GM23338 (cell line): ENCODE measurements around the gene CPB1. TPM values are rescaled to one million over a fixed set of nuclear protein-coding genes. Genes with fewer than 3 reads are reported as not detected.

Experiments
- ATAC-seq: fragments of 200-7000 bp; cut with Tn5 transposase; 3 replicates; pipeline ENCODE4 v1.9.1; 2020
- DNase-seq: peaks from one replicate; pipeline ENCODE4 v3.0.0-alpha.2; 2015; ENCODE audit warnings: low spot score
- H2AFZ ChIP-seq: fragments of 200-600 bp; sonication (generic); 2 replicates; pipeline ENCODE4 v1.8.0; 2016; ENCODE audit warnings: antibody characterized with exemption, mild to moderate bottlenecking, moderate library complexity
- H3F3A ChIP-seq: fragments of 200-600 bp; sonication (generic); replicated peaks from 2 replicates; pipeline ENCODE4 v1.8.0; 2017; ENCODE audit warnings: antibody characterized with exemption, mixed run types, low read depth
- H3K27ac ChIP-seq: fragments of 200-600 bp; sonication (generic); 2 replicates; pipeline ENCODE4 v1.6.1; 2016; ENCODE audit warnings: low read depth
- H3K27me3 ChIP-seq: fragments of 200-600 bp; sonication (generic); 2 replicates; pipeline ENCODE4 v1.8.0; 2016; ENCODE audit warnings: mild to moderate bottlenecking, mixed run types, moderate library complexity; ENCODE audit not compliant: insufficient read depth
- H3K36me3 ChIP-seq: fragments of 200-600 bp; sonication (generic); 2 replicates; pipeline ENCODE4 v1.8.0; 2016; ENCODE audit warnings: mild to moderate bottlenecking; ENCODE audit not compliant: insufficient read depth
- H3K4me1 ChIP-seq: fragments of 200-600 bp; sonication (generic); 2 replicates; pipeline ENCODE4 v1.8.0; 2016; ENCODE audit warnings: mild to moderate bottlenecking, moderate library complexity; ENCODE audit not compliant: insufficient read depth
- H3K4me2 ChIP-seq: fragments of 200-600 bp; sonication (generic); 2 replicates; pipeline ENCODE4 v1.7.1; 2017; ENCODE audit warnings: mixed run types
- H3K4me3 ChIP-seq: fragments of 200-600 bp; sonication (generic); 2 replicates; pipeline ENCODE4 v1.6.1; 2016; ENCODE audit warnings: mixed run types
- H3K79me2 ChIP-seq: fragments of 200-600 bp; sonication (generic); replicated peaks from 2 replicates; pipeline ENCODE4 v1.8.0; 2017; ENCODE audit warnings: mild to moderate bottlenecking; ENCODE audit not compliant: insufficient read depth
- H3K9me2 ChIP-seq: fragments of 200-600 bp; sonication (generic); 2 replicates; pipeline ENCODE4 v1.8.0; 2017; ENCODE audit not compliant: insufficient read depth
- H4K20me1 ChIP-seq: fragments of 200-600 bp; sonication (generic); replicated peaks from 2 replicates; pipeline ENCODE4 v1.8.0; 2017; ENCODE audit warnings: mild to moderate bottlenecking; ENCODE audit not compliant: insufficient read depth
- H3K27ac Mint-ChIP-seq: 2 replicates; pipeline ENCODE4 v1.8.0; 2020; ENCODE audit warnings: inconsistent platforms, mild to moderate bottlenecking, moderate library complexity, mixed read lengths
- H3K27me3 Mint-ChIP-seq: 3 replicates; pipeline ENCODE4 v1.8.0; 2022; ENCODE audit warnings: low read depth, mild to moderate bottlenecking, moderate library complexity, mixed read lengths, inconsistent platforms; ENCODE audit not compliant: insufficient read depth, poor library complexity
- H3K36me3 Mint-ChIP-seq: 3 replicates; pipeline ENCODE4 v1.8.0; 2021; ENCODE audit warnings: low read depth, mild to moderate bottlenecking, inconsistent platforms, moderate library complexity, mixed read lengths
- H3K4me1 Mint-ChIP-seq: 3 replicates; pipeline ENCODE4 v1.8.0; 2020; ENCODE audit warnings: mild to moderate bottlenecking, inconsistent platforms, mixed read lengths
- H3K4me3 Mint-ChIP-seq: 3 replicates; pipeline ENCODE4 v1.8.0; 2021; ENCODE audit warnings: moderate library complexity, mild to moderate bottlenecking, inconsistent platforms, mixed read lengths
- H3K9me3 Mint-ChIP-seq: 3 replicates; pipeline ENCODE4 v1.8.0; 2020; ENCODE audit warnings: moderate library complexity, mild to moderate bottlenecking, inconsistent platforms, mixed read lengths
- CREB1 ChIP-seq: fragments of 250-450 bp; sonication (Bioruptor Pico); IDR thresholded peaks from 2 replicates; pipeline ENCODE4 v1.5.0; 2020; ENCODE audit warnings: low read depth, mild to moderate bottlenecking, moderate library complexity
- CTCF ChIP-seq, 2 experiments: fragments of 200-600 bp in 1 of 2; sonication (generic) in 1 of 2; conservative IDR thresholded peaks; 2 replicates each; pipeline versions ENCODE4 v1.5.1 to v1.6.1; 2016 to 2017; ENCODE audit warnings: antibody characterized with exemption in 2 of 2, low read depth in 2 of 2, mild to moderate bottlenecking in 2 of 2, moderate library complexity in 1 of 2
- EZH2phosphoT487 ChIP-seq: fragments of 200-600 bp; sonication (generic); IDR thresholded peaks from one replicate; pipeline ENCODE4 v1.8.1; 2018; ENCODE audit warnings: antibody characterized with exemption; ENCODE audit not compliant: unreplicated experiment
- POLR2AphosphoS5 ChIP-seq: IDR thresholded peaks from 2 replicates; pipeline ENCODE4 v1.6.1; 2016; ENCODE audit warnings: antibody characterized with exemption, low read depth
- STAT1 ChIP-seq: IDR thresholded peaks from one replicate; pipeline ENCODE4 v1.6.1; 2016; ENCODE audit warnings: antibody characterized with exemption; ENCODE audit not compliant: unreplicated experiment
- ZNF331 ChIP-seq: fragments of 250-450 bp; sonication (Bioruptor Pico); IDR thresholded peaks from 2 replicates; pipeline ENCODE4 v1.5.0; 2020; ENCODE audit warnings: low read depth, mild to moderate bottlenecking, moderate library complexity
- polyA plus RNA-seq: library from polyadenylated mRNA; unstranded; fragments of >200 nt; fragmentation: Nextera tagmentation; extraction: Ambion mirVana; gene quantifications from 2 replicates; pipeline ENCODE4 v1.2.1, GENCODE V29; 2016
- total RNA-seq: library from RNA; depleted of rRNA; stranded (reverse); fragments of >200 nt; shearing (Covaris generic); gene quantifications from 2 replicates; pipeline ENCODE4 v1.2.3, GENCODE V29; 2014
- TF ChIP-seq, protein P1 (sequence below): fragments of 250-450 bp; sonication (Bioruptor Pico); IDR thresholded peaks from 2 replicates; pipeline ENCODE4 v1.5.0; 2020; ENCODE audit warnings: mild to moderate bottlenecking, moderate library complexity
- TF ChIP-seq, protein P2 (sequence below): IDR thresholded peaks from one replicate; pipeline ENCODE4 v1.6.1; 2018; ENCODE audit warnings: antibody characterized with exemption; ENCODE audit not compliant: unreplicated experiment

CPB1 gene
- total and polyA plus RNA-seq, 2 experiments from 2014 or later = not detected

DNA sequence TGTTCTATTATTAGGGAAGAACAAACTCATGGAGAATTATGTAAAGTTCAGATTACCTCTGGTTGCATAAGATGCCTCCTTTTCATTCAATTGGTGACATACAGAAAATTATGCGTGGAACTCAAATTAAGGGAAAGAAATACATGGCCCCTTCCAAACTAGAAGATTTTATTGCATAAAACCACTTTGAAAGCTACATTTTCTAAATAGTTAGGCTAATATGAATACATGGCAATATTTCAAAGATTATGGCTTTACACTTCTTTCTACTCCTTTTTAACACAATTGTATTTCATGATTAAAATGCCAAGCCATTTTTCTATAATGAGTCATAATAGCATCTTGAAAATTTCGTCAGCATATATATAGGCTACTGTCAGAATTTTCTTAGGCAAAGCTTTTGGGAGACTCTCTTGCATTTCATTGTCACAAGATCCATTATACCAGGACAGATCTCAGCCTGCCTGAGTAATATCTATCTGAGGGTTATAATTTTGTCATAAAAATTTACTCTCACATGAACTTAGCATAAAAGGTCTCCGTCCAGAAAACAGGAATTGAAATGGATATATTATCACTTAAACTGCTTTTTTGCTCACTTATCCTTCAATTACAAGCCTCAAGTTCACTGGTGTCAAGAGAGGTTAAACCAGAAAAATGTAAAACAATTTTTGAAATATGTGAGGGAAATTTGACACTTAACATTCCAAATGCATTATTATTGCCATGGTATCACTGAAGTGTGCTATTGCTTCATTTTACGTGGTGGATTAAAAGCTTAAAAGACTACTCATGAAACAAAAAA is 74.6 kb downstream of the CPB1 start (continued):
- TF ChIP-seq, protein P1, sequence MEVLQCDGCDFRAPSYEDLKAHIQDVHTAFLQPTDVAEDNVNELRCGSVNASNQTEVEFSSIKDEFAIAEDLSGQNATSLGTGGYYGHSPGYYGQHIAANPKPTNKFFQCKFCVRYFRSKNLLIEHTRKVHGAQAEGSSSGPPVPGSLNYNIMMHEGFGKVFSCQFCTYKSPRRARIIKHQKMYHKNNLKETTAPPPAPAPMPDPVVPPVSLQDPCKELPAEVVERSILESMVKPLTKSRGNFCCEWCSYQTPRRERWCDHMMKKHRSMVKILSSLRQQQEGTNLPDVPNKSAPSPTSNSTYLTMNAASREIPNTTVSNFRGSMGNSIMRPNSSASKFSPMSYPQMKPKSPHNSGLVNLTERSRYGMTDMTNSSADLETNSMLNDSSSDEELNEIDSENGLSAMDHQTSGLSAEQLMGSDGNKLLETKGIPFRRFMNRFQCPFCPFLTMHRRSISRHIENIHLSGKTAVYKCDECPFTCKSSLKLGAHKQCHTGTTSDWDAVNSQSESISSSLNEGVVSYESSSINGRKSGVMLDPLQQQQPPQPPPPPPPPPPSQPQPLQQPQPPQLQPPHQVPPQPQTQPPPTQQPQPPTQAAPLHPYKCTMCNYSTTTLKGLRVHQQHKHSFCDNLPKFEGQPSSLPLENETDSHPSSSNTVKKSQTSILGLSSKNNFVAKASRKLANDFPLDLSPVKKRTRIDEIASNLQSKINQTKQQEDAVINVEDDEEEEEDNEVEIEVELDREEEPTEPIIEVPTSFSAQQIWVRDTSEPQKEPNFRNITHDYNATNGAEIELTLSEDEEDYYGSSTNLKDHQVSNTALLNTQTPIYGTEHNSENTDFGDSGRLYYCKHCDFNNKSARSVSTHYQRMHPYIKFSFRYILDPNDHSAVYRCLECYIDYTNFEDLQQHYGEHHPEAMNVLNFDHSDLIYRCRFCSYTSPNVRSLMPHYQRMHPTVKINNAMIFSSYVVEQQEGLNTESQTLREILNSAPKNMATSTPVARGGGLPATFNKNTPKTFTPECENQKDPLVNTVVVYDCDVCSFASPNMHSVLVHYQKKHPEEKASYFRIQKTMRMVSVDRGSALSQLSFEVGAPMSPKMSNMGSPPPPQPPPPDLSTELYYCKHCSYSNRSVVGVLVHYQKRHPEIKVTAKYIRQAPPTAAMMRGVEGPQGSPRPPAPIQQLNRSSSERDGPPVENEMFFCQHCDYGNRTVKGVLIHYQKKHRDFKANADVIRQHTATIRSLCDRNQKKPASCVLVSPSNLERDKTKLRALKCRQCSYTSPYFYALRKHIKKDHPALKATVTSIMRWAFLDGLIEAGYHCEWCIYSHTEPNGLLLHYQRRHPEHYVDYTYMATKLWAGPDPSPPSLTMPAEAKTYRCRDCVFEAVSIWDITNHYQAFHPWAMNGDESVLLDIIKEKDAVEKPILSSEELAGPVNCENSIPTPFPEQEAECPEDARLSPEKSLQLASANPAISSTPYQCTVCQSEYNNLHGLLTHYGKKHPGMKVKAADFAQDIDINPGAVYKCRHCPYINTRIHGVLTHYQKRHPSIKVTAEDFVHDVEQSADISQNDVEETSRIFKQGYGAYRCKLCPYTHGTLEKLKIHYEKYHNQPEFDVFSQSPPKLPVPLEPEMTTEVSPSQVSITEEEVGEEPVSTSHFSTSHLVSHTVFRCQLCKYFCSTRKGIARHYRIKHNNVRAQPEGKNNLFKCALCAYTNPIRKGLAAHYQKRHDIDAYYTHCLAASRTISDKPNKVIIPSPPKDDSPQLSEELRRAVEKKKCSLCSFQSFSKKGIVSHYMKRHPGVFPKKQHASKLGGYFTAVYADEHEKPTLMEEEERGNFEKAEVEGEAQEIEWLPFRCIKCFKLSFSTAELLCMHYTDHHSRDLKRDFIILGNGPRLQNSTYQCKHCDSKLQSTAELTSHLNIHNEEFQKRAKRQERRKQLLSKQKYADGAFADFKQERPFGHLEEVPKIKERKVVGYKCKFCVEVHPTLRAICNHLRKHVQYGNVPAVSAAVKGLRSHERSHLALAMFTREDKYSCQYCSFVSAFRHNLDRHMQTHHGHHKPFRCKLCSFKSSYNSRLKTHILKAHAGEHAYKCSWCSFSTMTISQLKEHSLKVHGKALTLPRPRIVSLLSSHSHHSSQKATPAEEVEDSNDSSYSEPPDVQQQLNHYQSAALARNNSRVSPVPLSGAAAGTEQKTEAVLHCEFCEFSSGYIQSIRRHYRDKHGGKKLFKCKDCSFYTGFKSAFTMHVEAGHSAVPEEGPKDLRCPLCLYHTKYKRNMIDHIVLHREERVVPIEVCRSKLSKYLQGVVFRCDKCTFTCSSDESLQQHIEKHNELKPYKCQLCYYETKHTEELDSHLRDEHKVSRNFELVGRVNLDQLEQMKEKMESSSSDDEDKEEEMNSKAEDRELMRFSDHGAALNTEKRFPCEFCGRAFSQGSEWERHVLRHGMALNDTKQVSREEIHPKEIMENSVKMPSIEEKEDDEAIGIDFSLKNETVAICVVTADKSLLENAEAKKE = no peak
- TF ChIP-seq POLR2AphosphoS5 = no peak
- no peak for TF ChIP-seq EZH2phosphoT487
- TF ChIP-seq CTCF (conservative IDR thresholded peaks at IDR 0.05; ENCODE audit: low read depth in 2 of 2) = no peak

DNA sequence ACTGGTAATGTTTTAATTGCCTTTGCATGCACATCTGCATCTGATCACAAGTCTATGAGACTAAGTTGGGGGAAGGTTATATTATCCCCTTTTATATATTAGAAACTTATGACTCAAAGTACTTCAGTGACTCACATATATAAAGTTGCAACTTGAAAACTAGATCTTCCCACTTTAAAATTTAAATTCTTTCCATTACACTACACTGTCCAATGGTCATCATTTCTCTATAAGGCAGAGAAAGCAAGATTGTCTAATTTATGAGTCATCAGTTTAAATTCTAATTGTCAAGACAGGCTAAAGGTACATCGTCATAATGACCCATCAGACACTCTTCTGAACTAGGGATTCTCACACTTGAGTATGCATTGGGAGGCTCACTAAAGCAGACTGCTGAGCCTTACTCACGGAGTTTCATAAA is 75.4 kb downstream of the CPB1 start:
- ATAC-seq = no peak
- no peaks in the 10 kb centered on the region for H3K4me1 Mint-ChIP-seq
- no peaks in the 10 kb centered on the region for H3K27me3 ChIP-seq
- H3K9me3 Mint-ChIP-seq = no peaks in the 10 kb centered on the region
- no peaks in the 10 kb centered on the region for H3K27me3 Mint-ChIP-seq
- H4K20me1 ChIP-seq = no peaks in the 10 kb centered on the region
- H3K4me2 ChIP-seq = no peak overlapping the region
- H3K27ac ChIP-seq = no peak overlapping the region
- no peaks in the 10 kb centered on the region for H3F3A ChIP-seq
- no peaks in the 10 kb centered on the region for H3K36me3 ChIP-seq
- no peaks in the 10 kb centered on the region for H3K36me3 Mint-ChIP-seq
- no peak for DNase-seq
- no peak overlapping the region for H2AFZ ChIP-seq
- H3K27ac Mint-ChIP-seq = no peak overlapping the region
- no peak overlapping the region for H3K4me3 ChIP-seq
- H3K79me2 ChIP-seq = no peaks in the 10 kb centered on the region
- no peak overlapping the region for H3K4me3 Mint-ChIP-seq
- H3K4me1 ChIP-seq = no peaks in the 10 kb centered on the region
- no peaks in the 10 kb centered on the region for H3K9me2 ChIP-seq
- TF ChIP-seq ZNF331 (CRISPR knock-in tag) (no peak), CTCF (conservative IDR thresholded peaks at IDR 0.05; ENCODE audit: low read depth in 2 of 2) (no peak), CREB1 (no peak), STAT1 (no peak)
- TF ChIP-seq, protein P2, sequence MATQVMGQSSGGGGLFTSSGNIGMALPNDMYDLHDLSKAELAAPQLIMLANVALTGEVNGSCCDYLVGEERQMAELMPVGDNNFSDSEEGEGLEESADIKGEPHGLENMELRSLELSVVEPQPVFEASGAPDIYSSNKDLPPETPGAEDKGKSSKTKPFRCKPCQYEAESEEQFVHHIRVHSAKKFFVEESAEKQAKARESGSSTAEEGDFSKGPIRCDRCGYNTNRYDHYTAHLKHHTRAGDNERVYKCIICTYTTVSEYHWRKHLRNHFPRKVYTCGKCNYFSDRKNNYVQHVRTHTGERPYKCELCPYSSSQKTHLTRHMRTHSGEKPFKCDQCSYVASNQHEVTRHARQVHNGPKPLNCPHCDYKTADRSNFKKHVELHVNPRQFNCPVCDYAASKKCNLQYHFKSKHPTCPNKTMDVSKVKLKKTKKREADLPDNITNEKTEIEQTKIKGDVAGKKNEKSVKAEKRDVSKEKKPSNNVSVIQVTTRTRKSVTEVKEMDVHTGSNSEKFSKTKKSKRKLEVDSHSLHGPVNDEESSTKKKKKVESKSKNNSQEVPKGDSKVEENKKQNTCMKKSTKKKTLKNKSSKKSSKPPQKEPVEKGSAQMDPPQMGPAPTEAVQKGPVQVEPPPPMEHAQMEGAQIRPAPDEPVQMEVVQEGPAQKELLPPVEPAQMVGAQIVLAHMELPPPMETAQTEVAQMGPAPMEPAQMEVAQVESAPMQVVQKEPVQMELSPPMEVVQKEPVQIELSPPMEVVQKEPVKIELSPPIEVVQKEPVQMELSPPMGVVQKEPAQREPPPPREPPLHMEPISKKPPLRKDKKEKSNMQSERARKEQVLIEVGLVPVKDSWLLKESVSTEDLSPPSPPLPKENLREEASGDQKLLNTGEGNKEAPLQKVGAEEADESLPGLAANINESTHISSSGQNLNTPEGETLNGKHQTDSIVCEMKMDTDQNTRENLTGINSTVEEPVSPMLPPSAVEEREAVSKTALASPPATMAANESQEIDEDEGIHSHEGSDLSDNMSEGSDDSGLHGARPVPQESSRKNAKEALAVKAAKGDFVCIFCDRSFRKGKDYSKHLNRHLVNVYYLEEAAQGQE = no peak
